NCI-H146 (cell line): ENCODE measurements around the gene EVA1C.
A peak's percentile ranks its signal among the peaks of the same experiment; 100 is the strongest.
"Not testable (repeated sequence)": the region's sequence is repeated elsewhere in the genome, so short reads cannot be mapped to it uniquely, and the experiment has no call there.

Experiments used
- DNase-seq: peaks from one replicate; lab custom pipeline; 2025; lab: John Stamatoyannopoulos, UW

The EVA1C gene, protein sequence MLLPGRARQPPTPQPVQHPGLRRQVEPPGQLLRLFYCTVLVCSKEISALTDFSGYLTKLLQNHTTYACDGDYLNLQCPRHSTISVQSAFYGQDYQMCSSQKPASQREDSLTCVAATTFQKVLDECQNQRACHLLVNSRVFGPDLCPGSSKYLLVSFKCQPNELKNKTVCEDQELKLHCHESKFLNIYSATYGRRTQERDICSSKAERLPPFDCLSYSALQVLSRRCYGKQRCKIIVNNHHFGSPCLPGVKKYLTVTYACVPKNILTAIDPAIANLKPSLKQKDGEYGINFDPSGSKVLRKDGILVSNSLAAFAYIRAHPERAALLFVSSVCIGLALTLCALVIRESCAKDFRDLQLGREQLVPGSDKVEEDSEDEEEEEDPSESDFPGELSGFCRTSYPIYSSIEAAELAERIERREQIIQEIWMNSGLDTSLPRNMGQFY

DNA sequence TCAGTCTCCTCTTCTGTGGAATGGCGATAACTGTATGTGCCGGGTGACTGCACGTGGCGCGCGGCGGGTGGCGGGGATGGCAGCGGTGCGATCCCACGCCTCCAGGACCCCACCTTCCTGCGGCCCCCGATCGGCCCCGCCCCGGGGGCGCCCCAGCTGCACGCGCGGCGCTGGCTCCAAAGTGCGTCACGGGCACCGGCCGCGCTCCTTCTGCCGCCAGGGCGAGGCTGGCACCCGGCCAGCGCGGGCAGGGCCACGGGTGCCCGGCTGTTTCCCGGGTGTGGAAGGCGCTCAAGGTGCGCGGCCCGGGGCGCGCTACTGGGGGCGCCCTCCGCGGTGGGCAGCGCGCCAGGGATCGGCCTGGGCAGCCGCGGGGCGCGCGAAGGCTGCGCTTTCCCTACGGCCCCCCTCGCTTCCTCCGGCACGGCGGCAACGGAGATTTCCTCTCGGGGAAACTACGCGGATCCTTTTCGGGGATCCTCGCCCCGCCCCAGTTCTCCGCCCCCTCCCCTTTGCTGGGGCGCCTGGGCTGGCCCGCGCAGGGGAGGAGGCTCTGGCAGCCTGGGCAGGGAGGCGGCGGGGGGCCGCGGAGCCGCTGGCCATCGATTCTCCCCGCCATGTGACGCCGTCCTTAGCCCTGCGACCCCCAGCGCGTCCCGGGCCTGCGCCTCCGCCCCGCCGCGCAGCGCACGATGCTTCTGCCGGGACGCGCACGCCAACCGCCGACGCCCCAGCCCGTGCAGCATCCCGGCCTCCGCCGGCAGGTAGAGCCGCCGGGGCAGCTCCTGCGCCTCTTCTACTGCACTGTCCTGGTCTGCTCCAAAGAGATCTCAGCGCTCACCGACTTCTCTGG is at the start of gene EVA1C:
Gene EVA1C (plus strand): TSS at position 545 of the 853 bp plus-strand sequence. CDS start 148 bp downstream, at position 693.
- DNase-seq, result peak; percentile 40

DNA sequence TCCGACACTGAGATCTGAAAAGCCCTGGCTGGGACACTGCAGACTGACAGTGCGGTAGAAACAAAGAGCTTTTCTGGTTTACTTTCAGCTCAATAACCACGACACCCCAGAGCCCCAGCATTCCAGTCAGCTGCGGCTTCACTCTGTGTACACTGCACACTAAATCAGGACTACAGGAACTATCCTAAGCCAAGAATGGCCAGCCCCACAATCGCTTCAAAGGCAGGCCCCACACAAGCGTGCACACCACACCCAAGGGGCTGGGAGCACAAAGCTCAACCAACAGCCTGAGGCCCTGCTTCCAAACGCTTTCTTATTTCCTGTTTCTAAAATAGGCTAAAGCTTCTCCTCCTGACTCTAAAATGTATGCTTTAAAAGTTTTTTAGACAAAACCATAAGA is 48.1 kb upstream of the EVA1C start:
- no peak for DNase-seq

DNA sequence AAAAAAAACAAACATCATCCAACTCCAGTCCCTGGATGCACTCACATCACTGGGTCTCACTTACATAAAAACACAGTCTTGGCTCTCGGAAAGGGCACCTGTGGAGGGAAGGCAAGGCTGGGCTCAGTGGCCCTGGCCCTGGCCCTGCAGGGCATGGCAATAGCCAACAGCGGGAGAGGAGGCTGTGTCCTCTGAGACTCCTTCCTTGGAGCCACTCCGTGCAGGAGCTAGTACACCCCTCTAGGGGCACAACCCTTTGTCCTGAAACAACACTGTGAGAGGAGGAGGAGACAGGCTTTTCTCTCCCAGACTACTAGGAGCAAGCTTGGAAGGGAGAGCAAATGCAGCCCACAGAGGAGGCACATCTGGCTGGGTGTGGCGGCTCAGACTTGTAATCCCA is 47.7 kb upstream of the EVA1C start:
- DNase-seq, result no peak

DNA sequence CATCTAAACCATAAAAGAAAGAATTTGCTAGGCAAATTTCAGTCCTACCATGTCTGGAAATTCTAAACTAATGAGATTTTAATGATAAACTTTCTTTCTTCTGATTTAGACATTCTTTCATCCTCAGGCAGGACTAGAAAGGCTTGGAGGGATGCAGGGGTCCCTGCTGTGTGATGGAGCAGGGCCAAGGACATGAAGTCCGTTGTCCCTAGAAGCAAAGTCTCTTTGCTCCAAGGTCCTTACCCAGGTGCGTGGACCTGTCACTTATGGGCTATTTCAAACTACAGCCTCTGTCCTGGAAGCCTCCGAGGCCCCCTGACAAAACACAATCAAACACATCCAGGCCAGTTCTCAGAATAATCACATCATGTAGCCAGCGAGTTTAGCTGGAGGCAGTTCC is 46.3 kb upstream of the EVA1C start:
- no peak for DNase-seq

DNA sequence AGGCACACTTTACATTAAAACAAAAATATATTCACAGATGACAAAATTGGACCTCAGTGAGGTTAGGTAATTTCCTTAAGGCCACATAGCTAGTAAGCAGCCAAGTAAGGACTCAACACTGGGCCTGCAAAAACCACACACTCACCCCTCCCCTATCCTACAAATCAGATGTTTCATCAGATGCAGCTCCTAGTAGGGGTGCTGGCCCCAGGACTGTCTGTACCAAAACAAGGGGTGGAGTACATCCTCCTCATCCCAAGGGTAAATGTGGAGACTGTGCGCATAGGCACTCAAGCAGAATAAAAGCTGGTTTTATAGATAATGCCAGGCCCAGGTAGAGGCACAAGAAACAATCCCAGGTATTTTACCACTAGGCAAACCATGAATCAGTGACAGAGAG is 45.3 kb upstream of the EVA1C start:
- no peak for DNase-seq

DNA sequence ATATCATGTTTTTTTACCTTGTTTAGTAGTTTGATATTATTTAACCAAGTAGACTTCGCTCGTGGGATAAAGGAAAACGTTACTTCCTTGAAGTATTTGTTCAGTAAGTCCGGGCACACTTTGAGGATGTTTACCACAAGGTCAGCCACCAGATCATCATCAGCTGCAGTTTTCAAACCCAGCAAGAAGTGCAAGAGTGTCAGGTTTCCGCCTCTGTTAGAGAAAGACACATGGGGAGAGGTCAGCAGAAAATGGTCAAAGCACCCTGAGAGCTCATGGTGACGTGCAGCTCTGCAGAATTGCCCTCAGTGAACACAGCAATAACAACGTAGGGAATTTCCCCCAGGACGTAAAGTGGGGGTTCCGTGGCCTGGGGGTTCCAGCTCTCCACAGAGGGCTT is 44.1 kb upstream of the EVA1C start:
- DNase-seq, result no peak

DNA sequence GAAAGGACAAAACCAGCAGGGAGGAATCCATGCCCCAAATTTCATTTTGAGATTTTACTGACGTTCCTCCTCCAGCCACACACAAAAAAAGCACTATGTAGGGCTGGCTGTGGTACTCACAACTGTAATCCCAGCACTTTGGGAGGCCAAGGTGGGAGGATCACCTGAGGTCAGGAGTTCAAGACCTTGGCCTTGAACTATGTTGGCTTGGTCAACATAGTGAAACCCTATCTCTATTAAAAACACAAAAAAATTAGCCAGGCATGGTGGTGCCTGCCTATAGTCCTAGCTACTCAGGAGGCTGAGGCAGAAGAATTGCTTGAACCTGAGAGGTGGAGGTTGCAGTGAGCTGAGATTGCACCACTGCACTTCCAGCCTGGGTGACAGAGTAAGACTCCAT is 43.5 kb upstream of the EVA1C start:
- DNase-seq, result not testable (repeated sequence)

DNA sequence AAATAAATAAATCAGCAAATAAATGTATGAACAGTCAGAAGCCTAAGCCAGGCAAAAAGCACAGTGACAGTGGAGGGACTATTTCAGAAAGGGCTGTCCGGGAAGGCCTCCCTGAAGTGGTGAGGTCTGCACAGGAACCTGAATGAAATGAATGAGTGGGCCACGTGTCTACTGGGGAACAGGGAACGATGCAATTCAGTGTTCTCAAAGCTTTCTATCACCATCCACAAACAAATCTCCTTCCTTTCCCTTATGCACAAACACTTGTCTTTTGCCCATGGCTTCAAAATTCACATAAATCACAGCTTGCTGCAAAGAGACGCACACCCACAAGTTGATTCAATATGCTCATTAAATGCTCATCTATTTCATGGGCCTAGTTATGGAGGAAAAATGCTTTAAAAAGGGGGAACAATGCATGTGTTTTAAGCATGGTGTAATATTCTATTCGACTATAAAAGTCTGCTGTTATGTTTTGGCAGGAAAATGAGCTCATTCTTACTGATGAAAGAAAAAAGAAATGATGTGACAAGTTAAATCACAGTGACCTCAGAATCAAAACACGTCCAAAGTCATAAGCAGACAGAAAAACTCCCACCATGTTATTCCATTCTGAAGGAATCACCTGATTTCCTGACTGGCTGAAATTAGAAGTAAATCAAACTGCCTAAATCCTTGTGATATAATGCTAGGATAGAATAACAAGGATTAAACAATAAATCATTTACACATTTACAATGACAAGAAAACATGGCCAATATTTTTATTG is 41.3 kb upstream of the EVA1C start:
- DNase-seq, result no peak

DNA sequence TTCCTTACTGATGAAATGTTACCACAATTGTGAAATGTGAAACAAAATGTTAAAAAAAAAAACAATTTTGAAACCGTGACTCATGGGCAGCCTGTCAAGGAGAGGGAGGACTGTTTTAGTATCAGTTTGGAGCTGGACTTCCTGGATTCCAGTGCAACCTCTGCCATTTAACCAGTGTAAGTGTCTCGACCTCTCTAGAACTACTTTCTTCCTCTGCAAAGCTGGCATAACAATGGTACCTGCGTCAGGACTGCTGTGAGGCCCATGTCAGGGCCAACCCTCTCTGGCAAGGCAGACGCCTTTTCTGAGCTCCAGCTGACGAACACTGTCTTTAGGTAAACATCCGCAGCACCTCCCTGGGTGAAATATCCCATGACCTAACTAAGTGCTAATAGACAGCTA is 40.6 kb upstream of the EVA1C start:
- no peak for DNase-seq

DNA sequence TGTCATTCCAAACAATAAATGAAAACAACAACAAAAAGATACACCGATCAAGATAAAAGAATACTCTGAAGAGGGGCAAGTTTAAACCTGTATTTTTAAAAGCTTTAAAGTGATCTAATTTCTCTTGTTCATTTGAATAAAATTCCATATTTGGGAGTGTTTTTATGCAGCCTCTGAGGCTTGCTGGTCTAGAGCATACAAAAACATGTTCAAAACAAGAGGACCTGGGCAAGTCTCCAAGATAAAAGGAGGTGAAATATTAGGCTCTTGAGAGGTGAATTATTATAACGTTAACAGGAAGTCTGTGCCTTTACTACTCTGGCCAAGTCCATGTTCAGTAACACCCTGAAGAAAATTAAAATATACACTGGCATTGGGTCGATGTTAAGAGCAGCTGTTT is 39.8 kb upstream of the EVA1C start:
- DNase-seq, result no peak

DNA sequence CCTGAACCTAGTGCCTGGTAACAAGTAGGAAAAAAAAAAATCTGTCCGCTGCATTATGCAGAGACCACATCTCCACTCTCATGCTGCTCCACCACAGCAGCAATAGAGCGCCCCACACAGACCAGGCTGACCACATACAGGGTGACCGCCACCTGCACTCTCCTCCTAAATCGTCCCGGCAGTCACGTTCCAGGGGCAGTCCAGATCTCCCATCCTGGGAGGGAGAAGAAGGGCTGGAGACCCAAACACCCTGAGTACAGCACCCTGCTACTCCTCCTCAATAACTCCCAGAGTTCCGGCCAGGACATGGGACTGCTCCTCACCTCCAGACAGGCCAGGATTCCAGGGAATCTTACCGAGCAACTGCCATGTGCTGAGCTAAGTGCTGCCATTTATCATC is 35.0 kb upstream of the EVA1C start:
- no peak for DNase-seq

DNA sequence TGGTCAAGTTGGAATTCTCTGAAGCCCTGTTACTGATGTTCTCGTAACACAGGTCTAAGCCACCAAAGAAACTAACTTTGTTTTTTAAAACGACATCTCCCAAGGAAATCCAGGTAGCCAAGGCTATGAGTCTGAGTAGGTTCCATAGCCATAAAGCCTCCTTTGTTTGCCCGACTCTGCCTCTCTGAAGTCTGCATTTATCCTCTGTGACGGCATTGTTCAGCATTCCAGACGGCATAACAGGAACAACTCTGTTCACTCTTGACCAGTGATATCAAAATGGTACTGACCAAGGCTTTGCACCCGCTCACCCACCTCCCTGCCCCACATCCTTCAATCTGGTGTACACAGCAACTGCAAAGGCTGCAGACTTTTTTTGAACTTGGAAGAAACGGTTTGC is 34.5 kb upstream of the EVA1C start:
- DNase-seq, result no peak

DNA sequence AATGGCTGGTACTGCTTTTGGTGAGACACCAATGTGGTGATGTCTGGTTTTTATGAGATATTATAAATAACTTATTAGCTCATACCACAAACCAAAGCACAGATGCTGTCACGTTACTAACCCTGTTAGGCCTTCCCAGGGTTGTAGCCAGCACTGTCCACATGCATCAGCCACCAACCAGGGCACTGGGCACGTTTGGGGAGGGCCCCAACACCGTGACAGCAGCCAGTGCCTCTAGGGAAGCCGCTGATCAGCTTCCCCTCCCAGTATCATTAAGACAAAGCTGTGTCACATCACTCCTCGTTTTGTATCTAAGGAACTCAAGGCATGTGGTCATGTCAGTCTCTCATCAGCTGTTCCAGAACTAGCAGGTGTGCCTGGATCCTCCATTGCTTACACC is 33.5 kb upstream of the EVA1C start:
- DNase-seq, result no peak

DNA sequence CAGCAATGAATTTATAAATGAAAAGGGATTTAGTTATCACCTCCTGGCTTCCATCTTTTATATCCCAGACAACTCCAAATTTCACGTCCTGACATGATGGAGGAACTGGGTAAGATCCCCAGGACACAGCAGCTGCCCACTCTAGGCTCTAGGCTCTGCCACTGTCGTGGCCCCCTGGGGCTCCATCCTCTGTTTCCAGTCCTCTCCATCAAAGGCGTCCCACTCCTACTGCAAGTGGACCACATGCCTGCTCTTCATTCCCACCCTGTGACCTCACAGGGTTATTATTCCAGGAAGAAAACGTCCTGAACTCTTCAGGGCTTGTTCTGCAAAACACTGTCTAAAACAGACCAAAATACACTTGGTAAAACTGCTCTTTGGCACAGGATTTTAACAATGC is 31.6 kb upstream of the EVA1C start:
- no peak for DNase-seq

DNA sequence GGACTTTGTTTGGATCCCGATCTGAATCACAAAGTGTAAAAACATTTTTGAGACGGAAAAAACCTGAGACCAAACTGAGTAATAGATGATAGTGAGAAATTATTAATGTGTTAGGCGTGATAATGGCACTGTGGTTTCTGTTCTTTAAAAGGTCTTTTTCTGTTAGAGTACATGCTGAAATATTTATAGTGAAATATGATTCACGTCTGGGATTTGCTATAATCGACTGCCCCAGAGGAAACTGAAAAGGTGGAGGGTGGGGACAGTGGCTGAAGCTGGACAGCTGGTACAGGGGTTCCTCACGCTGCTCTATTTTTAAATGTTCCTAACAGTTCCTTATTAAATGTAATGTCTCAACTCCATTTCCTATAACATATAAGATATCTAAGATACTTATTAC is 30.9 kb upstream of the EVA1C start:
- DNase-seq, result no peak

DNA sequence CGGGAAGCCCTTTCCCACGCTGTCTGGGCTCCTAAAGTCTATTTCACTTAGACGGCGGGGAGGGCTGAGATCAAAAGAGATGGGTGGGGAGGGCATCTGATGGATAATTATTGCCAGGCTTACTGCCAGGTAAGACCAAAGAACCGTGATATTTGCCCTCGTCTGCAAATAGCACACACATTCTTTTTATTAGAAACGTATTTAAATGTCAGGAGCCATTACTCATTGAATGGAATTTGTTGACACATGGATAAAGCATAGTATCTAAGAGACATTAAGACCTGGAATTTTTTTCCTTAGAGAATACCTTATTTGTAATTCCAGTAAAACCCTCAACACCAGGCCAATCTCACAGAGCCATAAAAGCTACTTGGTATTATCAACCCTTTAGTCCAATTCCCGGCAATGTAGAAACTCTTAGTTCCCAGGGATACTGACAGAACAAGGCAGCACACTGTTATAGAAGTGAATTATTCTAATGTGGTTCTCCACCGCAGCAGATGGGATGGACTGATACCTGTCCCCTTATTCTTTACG is 30.3 kb upstream of the EVA1C start:
- peak; percentile 72 for DNase-seq

DNA sequence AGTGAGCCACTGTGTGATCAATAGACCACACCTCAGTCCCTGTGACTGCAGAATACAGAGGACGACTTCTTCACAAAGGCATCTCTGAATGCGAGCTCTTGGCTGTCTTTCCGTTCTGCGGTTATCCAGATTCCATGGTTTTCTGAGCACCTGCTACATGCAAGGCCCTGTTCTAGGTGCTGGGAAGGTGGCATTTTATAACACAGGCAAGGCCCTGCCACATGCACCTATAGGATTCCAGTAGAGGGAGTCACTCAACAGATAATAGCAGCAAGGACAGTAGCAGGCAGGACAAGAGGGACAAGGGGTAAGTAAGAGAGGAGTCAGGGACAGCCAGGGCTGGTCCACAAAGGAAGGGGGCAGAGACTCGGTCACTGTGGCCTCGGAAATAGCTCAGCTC is 28.7 kb upstream of the EVA1C start:
- no peak for DNase-seq

DNA sequence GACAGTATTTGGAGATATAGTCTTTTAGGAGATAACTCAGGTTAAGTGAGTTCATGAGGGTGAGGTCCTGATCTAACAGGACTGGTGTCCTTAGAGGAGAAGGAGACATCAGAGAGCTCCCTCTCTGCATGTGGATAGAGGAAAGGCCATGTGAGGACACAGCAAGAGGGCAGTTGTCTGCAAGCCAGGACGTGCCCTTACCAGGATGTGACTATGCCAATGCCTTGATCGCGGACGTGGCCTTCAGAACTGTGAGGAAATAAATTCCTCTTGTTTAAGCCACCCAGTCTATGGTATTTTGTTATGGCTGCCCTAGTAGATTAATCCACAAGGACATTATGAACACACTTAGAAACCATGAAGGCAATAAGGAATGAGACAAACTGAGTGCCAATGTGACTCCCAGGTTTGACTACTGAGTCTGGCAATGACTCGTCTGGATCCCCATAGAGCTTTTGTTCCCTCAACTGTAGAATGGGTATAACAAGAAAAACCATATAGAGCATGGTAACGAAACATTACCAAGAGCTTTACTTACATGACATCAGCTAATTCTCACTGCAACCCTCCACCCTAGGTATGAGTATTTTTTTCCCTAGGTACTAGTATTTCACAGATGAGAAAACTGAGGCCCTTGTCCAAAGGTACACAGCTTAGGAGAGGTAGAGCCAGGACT is 26.2 kb upstream of the EVA1C start:
- DNase-seq, result no peak

DNA sequence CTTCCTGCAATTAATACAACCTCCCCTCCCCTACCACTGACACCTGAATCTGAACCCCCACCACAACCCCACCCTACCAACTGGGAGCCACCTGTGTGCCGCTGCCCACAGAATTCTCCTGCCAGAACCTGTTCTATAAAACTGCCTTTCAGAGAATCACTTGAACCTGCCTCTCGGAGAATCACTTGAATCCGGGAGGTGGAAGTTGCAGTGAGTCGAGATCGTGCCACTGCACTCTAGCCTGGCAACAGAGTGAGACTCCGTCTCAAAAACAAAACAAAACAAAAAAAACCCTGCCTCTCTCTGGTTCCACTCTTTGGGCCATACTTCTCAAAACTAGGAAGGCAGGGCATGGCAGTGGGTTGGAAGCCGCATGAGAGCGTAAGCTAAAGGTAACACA is 25.4 kb upstream of the EVA1C start:
- no peak for DNase-seq

DNA sequence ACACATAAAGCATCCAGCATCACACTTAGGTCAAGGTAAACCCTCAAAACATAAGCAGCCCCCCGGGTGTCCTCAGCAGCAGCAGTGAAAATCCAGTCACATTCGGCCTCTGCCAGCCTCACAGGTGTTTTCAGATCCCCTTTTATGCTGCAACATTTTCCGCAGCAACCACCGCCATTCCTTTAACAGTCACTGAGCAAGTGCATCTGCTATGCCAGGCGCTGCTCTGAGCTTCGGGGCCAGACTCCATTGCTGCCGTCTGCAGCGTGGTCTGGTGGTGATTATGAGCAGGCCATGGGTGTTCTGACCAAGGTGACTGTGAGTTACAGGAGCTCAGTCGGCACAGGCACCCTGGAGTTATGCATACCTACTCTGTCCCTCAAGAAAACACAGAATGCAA is 24.2 kb upstream of the EVA1C start:
- DNase-seq, result no peak

DNA sequence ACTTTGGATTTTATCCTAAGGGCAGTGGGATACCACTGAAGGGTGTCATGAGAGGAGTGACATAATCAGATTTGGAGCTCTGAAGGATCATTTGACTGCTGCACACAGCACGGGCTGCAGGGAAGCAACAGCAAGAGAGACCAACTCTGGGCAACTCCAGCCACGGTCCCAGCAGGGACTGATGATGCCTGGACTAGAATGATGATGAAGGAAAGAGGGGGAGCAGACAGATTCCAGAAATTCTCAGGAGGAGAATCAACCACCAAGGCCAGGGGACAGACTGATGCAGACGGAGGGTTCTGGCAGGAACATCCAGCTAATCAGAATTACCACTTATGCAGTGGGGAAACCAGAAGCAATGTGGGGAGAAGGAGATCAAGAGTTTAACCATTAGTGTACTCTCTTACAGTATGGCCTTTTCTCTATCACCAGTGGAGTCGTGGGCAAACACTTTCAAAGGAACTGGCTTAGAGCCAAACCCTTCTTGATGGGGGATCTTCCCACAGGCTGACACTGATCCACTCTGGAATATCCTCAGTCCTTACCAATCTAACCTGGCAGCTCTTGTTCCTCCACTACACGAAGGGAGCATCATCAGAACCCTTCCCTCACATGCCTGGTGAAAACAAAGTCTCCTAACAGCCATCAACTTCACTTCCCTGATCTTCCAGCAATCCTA is 23.0 kb upstream of the EVA1C start:
- DNase-seq, result no peak
